ENCODE data around the gene GNS.

Gene GNS

GRCh38 chr12:64735442-64735841 is 23.8 kb downstream of the GNS start:
- ATAC-seq: no peak

GRCh38 chr12:64733857-64734256 is 25.3 kb downstream of the GNS start:
- ATAC-seq: no peak
- DNase-seq: no peak

More at GRCh38 chr12:64735442-64735841, 23.8 kb downstream of the GNS start:
- no peak for DNase-seq

GRCh38 chr12:64731683-64732082 is 27.5 kb downstream of the GNS start:
- no peak for ATAC-seq

GRCh38 chr12:64730588-64730969 is 28.6 kb downstream of the GNS start:
- DNase-seq (no peak), ATAC-seq (peak; percentile 46)

More at GRCh38 chr12:64731683-64732082, 27.5 kb downstream of the GNS start:
- DNase-seq: no peak

- ATAC-seq: no peak
These were observed 29.2 kb downstream of the GNS start for GRCh38 chr12:64729909-64730587.

GRCh38 chr12:64724201-64724745 is 34.9 kb downstream of the GNS start:
- ATAC-seq: no peak
- no peak for DNase-seq

More at GRCh38 chr12:64729909-64730587, 29.2 kb downstream of the GNS start:
- no peak for DNase-seq

- ATAC-seq (no peak), DNase-seq (no peak)
These were observed 35.6 kb downstream of the GNS start for GRCh38 chr12:64723630-64724029.

- DNase-seq: no peak
- ATAC-seq: no peak
These were observed 36.4 kb downstream of the GNS start for GRCh38 chr12:64722835-64723234.

- ATAC-seq: no peak
- DNase-seq: no peak
These were observed 38.3 kb downstream of the GNS start for GRCh38 chr12:64720884-64721283.

- DNase-seq (no peak), ATAC-seq (no peak)
These were observed 40.6 kb downstream of the GNS start for GRCh38 chr12:64718649-64719048.

- ATAC-seq: no peak
- no peak for DNase-seq
These were observed 42.3 kb downstream of the GNS start for GRCh38 chr12:64716839-64717455.

GRCh38 chr12:64716371-64716770 is 42.8 kb downstream of the GNS start:
- DNase-seq (no peak), ATAC-seq (no peak)

- ATAC-seq: peak; percentile 75
- no peak for DNase-seq
These were observed 44.6 kb downstream of the GNS start for GRCh38 chr12:64714551-64714968.

GRCh38 chr12:64713376-64713775 is 45.8 kb downstream of the GNS start:
- no peak for DNase-seq
- ATAC-seq: no peak

GRCh38 chr12:64709429-64709828 is 49.8 kb downstream of the GNS start:
- DNase-seq (no peak), ATAC-seq (no peak)

- ATAC-seq (no peak), DNase-seq (no peak)
These were observed 51.3 kb downstream of the GNS start for GRCh38 chr12:64707926-64708325.

GRCh38 chr12:64707362-64707761 is 51.8 kb downstream of the GNS start:
- ATAC-seq (no peak), DNase-seq (no peak)

GRCh38 chr12:64706857-64707256 is 52.3 kb downstream of the GNS start:
- no peak for DNase-seq
- ATAC-seq: no peak

- no peak for ATAC-seq
- no peak for DNase-seq
These were observed 52.9 kb downstream of the GNS start for GRCh38 chr12:64706306-64706705.

- DNase-seq: no peak
- ATAC-seq: no peak
These were observed 57.9 kb downstream of the GNS start for GRCh38 chr12:64701283-64701682.

- DNase-seq (no peak), ATAC-seq (peak; percentile 70)
These were observed 58.7 kb downstream of the GNS start for GRCh38 chr12:64700532-64700931.

GRCh38 chr12:64699504-64700115 is 59.6 kb downstream of the GNS start:
- no peak for ATAC-seq
- no peak for DNase-seq

GRCh38 chr12:64696080-64696741 is 63.0 kb downstream of the GNS start:
- ATAC-seq: peak; percentile 25
- no peak for DNase-seq
